DMS79 treated with DMSO at 0.1 percent for 48 hours (cell line): Measurements from ENCODE around the gene UBTD1.
"Not testable (repeated sequence)": the region's sequence is repeated elsewhere in the genome, so short reads cannot be mapped to it uniquely, and the experiment has no call there.

ENCODE experiments used
- DNase-seq: peaks from one replicate; lab custom pipeline; 2025; lab: John Stamatoyannopoulos, UW

Gene UBTD1

GRCh38 chr10:97515271-97515978, 16.7 kb downstream of the UBTD1 start:
- no peak for DNase-seq

DNA sequence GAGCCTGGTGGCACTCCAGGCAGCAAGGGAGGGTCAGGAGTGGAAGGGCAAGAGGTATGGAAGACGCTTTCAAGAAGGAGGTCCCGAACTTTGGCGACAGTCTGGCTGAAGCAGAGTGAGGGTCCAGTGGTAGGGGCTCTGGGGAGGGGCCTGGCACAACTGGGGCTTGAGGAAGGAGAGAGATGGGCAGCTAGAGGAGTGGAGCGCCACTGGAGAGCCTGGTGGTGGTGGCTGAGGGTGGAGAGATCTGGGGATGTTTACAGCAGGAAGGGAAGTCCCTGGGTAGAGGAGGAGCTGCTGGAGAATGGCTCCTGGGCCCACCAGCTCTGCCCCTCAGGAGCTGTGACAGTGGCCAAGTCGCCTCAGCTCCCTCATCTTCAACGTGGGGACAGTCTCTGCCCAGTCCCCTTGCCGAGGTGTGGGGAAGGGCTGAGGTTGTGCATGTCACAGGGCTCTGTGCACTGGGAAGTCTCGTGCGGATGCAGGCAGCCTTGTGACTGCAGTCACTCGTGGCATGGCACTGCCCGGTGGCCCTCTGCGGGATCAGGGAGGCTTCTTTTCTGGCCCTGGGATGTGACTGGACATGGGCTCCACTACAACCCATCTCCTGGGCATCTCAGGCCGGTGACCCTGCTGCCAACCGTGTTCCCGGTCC, 18.5 kb downstream of the UBTD1 start:
- no peak for DNase-seq

DNA sequence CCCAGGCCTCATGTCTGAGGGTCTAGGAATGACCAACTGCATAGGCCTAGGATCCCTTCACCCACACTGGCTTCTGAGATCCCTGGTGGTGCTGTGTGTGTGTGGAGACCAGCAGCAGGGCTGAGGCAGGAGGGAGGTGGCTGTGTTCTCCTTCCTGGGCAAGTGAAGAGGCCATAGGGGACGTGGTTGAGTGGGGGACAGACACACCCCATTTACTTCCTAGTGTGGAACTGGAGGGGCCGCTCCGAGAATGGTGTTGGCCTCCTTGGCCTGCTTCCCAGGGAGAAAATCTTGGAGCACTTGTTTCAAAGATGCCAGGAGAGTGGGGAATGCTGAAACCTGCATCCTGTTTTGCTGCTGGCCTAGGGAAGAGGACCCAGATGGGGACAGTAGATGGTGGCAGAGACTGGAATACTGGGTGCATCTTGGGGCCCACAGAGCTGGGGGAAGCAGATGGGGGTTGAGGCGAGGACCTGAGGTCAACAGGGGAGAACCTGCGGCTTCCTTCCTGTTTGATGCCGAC, 19.1 kb downstream of the UBTD1 start:
- DNase-seq = peak; percentile 22

- DNase-seq = peak; percentile 30
Measured at GRCh38 chr10:97518301-97519043, 19.7 kb downstream of the UBTD1 start.

GRCh38 chr10:97519342-97519741, 20.6 kb downstream of the UBTD1 start:
- no peak for DNase-seq

DNA sequence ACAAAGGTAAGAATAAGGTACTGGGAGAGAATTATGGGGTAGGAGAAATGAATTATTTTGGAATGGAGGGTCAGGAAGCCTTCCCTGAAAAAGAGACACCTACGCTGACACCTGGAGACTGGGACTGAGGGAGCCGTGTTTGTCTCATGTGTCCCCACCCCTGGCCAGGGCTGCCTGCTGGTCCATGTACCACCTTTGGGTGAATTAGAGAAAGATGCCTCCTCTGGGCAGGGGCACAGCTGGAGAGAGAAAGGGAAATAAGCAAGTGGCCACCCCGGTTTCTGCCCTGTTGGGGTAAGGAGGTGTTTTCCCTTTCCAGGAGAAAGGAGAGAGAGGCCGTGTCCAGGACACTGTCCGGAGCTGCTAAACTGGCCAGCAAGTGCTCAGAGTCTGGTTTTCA, 21.8 kb downstream of the UBTD1 start:
- DNase-seq = no peak

DNA sequence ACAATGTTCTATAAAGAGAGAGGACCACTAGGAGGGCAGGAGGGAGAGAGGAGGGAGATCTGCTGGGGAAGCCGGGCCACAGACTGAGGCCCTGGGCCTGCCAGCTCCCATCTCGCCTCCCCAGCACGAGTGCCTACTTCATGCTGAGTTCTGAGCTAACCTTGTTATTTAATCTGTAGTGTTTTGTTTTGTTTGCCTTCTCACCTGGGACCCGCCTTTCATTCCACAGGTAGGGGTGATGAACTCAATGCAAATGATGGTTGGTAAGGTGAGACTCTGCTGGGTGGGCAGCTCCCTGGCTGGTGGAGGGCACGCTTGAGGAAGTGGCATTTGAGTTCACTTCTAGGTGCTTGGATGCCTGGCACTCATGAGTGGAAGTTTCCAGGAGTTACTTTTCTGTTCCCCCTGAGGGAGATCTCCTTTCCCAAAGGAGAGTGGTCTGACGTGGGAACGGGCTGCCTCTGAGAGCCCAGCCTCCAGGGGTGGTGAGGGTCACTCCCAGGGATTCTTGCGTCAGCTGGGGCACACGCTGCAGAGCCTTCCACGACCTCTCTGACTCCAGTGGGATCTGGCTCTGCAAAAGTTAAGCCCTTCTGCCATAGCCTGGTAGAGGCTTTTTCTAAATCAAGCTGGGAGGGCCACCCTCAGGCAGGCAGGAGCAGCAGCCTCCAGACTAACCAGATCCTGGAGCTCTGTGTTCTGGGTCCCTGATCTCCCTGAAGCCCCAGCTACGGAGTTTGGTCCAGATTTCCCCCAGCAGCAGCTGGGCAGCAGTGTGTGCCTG, 22.4 kb downstream of the UBTD1 start:
- DNase-seq = no peak

DNA sequence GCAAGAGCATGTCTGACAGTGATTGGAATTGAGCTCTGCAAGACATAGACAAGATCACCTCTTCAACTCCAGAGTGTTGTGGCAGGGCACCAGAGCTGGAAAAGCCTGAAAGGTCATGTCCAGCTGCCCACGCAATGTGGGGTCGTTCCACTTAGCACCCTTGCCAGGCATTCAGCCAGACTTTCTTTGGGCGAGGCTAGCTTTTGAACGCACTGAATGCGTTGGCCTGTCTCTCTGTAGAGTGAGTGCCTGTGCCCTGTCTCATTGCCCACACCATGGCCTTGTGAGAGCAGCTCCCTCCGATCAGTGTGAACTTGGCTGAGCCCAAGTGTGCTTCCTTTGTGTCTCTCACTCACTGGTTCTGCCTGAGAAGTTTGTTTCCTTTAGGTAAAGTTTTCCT, 23.3 kb downstream of the UBTD1 start:
- no peak for DNase-seq

DNA sequence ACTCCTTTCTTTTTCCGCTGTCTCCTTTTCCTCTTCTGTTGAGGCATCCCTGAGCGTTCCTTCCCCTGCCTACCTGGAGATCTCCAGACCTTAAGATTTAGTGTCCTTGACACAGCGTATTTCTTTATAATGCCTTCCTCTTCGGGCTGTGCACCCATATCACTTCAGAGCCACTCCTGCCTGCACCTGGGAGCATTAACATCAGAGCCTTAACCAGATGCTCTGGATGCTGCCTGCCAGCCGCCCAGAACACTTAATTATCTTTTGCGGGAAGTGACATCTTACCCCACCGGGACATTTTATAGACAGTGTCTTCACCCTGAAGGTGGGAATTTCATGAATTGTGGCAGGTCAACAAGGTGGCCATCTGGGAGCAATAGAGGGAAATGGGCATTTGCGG, 24.2 kb downstream of the UBTD1 start:
- no peak for DNase-seq

DNA sequence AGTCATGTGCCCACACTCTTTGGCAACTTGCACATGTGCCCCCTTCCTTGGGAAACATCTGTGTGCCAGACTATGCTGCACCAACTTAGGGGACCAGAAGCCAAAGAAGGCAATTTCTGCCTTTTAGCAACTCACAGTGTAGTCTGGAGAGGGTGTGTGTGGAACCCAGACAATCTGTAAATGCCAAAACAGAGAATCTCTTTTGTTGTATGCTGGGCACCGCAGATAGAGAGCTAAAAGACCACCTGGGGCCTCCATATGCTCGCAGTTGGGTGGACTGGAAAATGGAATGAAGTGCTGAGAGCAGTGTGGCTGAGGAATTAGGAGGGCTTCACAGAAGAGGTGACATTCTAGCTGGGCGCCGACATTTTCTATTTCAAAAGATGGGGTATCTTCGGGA, 26.4 kb downstream of the UBTD1 start:
- DNase-seq = no peak

DNA sequence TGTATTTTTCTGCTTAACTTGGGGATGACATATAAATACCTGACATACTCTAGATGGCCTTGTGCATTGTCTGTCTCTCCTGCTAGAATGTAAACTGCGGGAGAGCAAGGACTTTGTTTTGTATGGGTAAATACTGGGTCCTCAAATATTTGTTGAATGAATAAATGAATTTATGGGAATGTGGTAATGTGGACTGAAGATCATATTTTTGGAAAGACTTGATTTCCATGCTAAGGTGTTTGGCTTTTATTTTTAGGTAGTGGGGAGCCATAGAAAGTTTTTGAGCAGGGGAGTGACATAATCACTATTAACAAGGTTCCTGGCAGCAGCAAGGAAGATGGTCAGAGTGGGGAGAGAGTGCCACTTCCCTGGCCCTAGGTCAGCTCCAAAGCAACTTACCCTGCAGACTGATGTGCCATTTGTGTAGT, 27.0 kb downstream of the UBTD1 start:
- DNase-seq = no peak

DNA sequence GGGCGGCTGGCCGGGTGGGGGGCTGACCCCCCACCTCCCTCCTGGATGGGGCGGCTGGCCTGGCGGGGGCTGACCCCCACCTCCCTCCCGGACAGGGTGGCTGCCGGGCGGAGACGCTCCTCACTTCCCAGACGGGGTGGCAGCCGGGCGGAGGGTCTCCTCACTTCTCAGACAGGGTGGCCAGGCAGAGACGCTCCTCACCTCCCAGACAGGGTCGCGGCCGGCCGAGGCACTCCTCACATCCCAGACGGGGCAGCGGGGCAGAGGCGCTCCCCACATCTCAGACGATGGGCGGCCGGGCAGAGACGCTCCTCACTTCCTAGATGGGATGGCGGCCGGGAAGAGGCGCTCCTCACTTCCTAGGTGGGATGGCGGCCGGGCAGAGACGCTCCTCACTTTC, 30.2 kb downstream of the UBTD1 start:
- DNase-seq = not testable (repeated sequence)

DNA sequence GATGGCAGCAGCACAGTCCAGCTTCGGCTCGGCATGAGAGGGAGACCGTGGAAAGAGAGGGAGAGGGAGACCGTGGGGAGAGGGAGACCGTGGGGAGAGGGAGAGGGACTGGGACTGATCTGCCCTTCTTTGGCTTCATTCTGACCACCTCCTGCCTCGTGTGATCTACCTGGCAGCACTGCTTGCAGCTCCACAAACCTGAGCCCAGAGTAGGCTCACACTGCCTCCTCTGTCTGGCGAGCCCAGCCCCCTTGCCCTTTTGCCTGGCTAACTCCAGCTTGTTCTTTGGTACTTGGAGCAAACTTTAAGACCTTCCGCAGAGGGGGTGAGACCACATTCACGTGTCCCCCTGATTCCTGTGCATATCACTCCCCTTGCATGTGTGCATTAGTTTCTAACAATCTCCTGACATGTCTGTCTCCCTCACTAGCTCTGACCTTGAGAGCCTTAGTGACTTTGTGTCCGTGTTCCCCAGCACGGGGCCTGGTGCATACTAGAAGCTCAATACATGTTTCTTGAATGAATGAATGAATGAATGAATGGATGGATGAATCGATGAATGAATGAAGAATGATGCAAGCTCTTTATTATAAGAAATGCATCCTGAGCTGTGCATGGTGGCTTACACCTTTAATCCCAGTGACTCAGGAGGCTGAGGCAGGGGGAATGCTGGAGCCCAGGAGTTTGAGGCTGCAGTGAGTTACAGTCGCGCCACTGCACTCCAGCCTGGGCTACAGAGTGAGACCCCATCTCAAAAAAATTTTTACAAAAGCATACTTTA, 31.2 kb downstream of the UBTD1 start:
- DNase-seq = no peak

GRCh38 chr10:97531401-97531986, 32.8 kb downstream of the UBTD1 start:
- DNase-seq = no peak

- no peak for DNase-seq
Measured at GRCh38 chr10:97532935-97533671, 34.4 kb downstream of the UBTD1 start.

DNA sequence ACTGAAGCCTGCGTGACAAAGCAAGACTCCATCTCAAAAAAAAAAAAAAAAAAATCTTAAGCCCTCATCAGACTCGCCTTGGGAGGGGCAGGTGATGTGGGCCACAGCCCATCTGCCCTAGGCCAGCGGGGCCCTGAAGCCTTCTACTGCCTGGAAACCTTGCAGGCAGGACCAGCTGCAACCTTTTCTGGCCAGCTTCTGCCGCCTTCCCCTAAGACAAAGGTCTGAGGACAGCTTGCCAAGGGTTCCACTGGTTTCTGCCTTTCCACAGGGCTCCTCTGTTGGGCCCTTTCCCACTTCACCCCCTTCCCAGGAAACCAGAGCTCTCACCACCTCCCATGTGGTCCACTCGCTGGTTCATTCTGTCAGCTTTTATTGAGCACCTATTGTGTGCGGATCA, 35.2 kb downstream of the UBTD1 start:
- DNase-seq = no peak

DNA sequence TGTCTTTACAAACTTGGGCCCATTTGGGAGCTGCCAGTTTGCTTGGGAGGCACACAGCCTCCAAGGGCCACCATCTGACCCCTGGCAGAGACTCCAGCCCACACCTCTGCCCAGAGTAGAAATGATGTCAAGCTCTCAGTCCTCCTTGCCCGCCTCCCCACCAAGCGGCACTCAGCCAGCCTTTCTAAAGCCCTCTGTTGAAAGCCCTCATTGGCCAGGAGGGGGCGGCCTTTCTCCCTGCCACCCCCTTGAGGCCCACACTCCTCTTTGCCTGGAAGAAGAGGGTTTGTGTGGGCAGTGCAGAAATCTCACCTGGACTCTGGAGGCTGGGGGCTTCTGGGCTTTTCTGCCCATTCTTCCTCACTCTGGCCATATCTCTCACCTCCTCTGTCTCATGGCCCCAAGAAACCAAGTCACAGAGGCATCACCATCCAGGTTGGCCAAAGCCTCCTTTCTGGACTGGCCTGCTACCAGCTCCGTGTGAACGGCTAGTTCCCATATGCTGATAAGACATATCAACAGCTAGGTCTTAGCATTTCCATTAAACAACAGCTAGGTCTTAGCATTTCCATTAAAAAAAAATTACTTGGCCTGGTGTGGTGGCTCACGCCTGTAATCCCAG, 36.1 kb downstream of the UBTD1 start:
- DNase-seq = no peak

DNA sequence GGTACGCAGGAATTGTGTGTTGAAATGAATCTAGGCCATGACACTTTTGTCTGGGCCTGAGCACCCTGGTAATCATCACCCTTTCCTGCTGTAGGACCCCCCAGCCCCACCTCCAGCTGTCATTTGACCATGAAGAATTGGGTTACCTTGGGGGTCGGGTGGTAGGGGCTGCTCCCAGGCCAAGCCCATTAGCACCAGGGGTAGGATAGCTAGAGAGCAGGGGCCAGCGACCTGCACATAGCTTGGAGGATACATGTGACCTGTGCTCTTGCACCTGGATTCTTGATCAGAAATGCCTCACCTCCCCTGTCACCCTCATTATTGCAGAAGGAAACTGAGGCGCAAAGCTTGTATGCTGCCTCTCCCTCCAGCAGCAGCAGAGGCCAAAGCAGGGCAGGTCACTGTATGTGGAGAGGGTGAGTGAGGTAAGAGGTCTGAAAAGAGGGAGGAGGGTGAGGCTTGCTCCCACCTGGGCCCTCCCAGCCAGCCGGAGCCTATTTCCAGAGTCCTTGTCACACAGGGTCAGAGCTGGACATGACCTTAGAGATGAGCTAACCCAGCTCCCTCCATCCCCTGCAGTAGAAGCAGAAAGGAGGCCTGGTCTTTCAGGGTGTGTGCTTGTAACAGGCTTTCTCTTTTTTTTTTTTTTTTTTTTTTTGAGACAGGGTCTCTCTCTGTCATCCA, 38.6 kb downstream of the UBTD1 start:
- no peak for DNase-seq

DNA sequence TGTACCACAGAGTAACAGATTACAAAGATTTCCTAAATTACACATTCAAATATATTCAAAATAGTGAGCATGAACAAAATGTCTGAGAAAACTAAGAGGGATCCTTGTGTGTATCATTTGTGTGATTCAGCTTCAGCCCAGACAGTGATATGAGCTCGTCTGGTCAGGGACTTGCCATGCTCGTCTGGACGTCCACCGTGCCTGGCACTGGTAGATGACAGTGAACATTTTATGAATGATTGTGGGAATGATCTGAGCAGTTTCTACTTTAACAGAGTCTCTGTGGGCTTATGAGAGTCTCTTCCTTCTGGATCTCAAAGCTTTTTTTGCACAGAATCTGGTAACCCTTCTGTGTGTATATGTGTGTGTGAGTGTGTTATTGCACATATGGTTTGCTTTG, 39.7 kb downstream of the UBTD1 start:
- no peak for DNase-seq
